Skin of body (tissue), 2 donors: ENCODE measurements around the gene HS3ST3B1. TPM values are rescaled to one million over a fixed set of nuclear protein-coding genes. Genes with fewer than 3 reads are reported as not detected.

Experiments
- DNase-seq: peaks from one replicate; lab custom pipeline; 2025; lab: John Stamatoyannopoulos, UW
- total RNA-seq: library from RNA; depleted of rRNA; stranded (reverse); fragments of >200 nt; gene quantifications from one replicate; pipeline ENCODE4 v1.2.3, GENCODE V29; 2014

HS3ST3B1 gene
- 5.3 TPM for total RNA-seq

DNA sequence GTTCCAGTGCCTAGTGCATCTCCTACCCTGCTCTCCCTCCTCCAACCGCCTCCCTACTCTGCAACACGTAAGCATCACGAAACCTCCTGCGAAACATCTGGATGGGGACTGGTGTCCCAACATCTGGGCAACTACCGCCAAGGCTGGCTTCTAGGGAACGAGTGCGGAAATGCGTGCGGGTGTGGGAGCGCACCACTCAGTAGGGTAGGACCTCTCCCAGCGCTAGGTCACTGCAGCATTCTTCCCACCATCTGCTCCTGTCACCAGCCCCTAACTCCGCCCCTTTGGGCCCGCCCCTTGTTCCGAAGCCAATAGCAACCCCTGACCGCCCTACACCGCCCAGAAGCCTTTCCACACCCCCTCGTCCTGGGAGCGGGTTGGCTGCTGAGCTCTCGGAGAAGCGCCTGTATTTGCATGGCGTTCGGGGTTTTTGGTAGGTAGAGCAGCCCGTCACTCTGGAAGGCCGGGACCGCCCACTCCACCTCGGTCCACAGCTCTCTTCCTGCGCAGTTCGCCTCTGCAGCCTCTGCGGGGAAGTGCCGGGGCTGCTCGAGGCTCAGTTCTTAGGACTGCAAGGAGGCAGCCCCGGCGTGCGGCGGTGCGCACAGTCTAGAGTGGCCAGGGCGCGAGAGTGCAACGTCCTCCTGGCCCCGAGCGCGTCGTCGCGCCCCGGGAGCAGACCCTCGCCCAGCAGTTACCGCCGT lies at the start of gene HS3ST3B1:
Gene HS3ST3B1, plus strand, starts transcription at position 507 of the 704 bp plus-strand sequence. CDS start 438 bp downstream, outside the sequence.
- peak; percentile 99 for DNase-seq

DNA sequence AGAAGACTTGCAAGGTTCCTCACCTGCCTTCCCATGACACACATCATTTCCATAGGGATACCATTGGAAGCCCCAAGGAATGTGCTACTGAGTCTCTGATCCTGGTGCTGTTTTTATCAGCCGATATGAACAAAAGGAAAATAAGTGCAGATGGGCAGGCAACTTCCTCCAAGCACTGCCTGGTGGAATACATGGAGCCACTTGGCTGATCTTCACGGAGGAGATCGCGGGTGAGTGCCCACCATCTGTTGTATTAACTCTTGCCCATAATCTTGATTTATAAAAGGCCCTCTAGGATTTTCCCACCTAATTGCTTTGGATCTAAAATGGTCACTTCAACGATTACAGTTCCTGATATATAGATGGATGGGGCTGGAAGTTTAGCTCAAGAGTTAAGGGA lies 39.5 kb upstream of the HS3ST3B1 start:
- DNase-seq: no peak

DNA sequence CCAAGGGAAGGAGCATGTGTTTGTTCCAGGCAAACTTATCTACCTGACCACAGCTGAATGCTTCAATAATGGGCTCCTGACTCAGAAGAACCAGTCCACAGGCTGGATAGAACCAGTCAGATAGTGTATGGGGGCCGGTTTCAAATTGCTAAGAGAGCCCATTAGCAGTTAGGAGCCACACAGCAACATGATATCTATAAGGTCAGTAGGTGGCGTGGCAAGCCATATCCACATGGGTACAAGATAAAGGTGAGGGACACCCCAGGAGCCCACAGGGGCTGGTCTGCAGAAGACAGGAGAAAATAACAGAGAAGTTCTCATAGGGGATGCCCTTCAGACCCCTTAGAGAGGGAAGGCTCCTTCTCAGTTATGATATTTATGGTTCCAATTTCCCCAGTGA lies 32.6 kb upstream of the HS3ST3B1 start:
- no peak for DNase-seq

DNA sequence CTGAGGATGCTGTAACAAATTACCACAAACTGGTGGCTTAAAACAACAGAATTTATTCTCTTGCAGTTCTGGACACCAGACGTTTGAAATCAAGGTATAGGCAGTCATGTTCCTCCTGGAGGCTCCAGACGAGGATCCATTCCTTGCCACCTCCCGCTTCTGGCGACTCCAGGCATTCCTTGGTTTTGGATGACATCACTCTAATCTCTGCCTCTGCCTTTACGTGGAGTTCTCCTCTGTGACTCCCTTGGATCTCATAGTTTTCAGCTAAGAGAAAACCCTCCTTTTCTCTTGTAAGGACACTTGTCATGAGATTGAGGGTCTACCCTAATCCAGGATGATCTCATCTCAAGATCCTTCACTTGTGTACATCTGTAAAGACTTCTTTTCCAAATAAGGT lies 31.4 kb upstream of the HS3ST3B1 start:
- no peak for DNase-seq

DNA sequence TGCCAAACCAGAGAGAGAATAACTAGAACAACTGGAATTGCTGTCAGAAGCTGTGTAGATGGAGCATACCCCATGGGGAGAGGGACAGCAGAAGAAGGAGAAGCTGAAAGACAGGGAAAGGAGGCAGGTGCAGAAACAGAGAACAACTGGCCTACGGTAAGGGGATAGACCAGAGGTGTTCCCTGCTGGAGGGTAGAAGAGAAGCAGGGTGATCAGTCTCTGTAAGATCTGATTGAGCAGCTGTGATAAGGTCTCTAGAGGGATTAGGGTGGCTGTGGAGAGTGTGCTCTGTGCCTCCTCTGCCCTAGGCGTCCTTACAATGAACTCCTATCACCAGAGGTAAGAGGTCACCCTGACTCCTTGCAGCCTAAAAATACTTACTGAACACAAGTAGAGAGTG lies 30.4 kb upstream of the HS3ST3B1 start:
- no peak for DNase-seq

DNA sequence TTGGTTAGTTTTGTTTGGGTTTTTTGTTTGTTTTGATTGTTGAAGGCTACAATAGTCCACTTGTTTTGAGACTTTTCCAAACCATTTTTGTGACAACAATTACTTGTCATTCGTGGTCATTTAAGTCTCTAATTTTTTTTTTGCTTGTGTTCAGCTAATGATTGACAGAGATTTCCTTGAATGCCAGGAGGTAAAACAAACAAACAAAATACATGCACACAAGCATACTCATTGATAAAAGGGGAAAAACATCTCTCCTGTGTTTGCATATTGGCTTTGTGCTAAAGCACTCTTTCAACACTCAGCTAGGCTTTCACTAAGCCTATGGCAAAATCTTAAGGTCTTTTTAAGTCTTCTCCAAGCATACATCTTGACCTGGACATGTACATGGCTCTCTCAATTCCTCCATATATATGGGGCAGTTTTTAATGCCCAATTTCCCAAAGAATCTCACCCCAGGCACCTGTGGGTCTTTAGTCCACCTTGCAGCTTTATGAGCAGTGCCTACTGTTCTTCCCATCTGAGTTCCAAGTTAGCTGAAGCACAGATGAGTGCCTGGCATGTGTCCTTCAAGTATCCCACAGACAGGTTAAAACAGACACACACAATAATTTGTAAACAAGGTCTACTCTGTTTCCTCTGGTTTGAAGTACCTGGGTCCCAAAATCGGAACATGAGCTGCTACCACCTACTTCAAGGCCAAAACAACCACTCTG lies 24.2 kb upstream of the HS3ST3B1 start:
- no peak for DNase-seq

DNA sequence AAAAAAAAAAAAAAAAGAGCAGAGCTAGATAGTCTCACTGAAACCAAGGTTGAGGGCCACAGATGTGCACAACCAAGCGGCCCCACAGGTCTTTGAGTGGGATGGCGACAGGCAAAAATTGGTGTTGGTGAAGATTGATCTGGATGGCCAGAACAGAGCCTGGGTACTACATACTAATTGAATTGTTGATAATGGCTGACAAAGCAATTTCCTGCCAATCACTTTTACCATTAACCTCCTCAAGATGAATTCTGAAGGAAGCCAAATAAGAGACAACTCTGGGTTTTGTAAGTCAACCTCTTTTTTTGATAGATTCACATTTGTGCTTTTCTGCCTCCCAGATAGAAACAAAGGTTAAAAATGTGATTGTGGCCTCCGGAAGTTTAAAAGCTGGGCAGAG lies 19.4 kb upstream of the HS3ST3B1 start:
- no peak for DNase-seq

DNA sequence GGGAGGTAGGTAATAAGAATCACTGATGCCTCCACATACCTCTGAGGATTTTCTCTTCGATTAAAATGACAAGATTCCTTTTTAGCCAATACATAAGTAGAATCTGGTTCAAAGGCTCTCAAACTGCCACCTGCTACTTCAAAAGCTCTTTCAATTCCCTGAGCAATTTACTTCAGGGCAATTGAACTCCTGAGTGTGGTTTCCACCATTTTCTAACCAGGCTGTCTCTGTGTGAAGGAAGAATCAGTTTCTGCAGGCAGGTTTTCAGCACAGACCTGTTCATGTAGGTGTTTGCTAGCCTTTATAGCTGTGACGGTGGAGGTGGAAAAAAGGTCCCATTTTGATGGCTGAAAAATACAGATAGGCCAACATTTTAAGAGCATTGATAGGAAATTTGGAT lies 18.2 kb upstream of the HS3ST3B1 start:
- DNase-seq: no peak

DNA sequence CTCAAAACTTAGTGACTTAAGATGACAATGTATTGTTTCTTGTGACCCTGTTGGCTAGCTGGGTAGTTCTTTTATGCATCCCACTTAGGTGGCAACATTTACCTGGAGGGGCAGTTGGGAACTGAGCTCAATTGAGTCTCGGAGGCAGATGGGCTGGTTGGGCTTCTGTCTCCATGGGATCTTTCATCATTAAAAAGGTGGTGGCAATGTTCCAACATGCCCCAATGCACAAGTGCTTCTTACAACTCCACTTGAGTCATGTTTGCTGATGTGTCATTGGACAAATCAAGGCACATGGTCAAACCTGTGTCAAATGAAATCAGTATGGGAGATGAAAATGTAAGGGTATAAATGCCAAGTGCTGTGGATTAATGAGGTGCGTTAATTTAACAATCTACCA lies 11.7 kb upstream of the HS3ST3B1 start:
- DNase-seq: no peak

DNA sequence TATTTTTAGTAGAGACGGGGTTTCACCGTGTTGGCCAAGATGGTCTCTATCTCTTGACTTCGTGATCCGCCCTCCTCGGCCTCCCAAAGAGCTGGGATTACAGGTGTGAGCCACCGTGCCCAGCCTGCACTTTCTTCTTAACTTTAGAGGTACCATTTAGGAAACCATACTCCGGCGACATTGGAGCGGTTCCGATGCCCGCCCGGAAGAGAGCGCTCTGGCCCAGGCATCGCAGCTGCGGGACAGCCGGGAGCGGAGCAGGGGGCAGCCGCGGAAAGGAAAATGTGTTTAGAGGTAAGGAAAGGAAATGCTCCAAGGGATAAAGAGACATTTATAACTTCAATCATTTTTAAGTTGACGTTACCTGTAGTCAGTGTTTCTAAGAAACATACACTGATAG lies 6.0 kb upstream of the HS3ST3B1 start:
- no peak for DNase-seq

DNA sequence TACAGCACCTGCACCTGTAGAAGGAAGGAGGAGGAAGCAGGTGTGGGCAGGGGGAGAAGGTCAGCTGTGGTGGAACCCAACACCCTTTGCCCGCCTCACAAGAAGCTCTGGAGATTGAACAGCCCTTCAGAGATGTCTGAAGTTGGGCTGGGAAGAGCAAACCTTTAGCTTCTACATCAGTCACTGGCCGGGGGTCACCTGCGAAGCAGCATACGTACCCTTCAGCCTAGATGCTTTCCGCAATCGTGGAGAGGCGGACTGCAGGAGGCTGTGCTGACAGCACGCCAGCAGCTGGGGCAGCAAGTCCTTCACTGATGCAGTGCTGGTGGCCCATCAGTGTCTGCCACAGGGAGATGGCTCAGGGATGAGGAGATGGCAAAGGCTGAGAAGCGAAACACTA lies 5.2 kb upstream of the HS3ST3B1 start:
- DNase-seq: no peak

DNA sequence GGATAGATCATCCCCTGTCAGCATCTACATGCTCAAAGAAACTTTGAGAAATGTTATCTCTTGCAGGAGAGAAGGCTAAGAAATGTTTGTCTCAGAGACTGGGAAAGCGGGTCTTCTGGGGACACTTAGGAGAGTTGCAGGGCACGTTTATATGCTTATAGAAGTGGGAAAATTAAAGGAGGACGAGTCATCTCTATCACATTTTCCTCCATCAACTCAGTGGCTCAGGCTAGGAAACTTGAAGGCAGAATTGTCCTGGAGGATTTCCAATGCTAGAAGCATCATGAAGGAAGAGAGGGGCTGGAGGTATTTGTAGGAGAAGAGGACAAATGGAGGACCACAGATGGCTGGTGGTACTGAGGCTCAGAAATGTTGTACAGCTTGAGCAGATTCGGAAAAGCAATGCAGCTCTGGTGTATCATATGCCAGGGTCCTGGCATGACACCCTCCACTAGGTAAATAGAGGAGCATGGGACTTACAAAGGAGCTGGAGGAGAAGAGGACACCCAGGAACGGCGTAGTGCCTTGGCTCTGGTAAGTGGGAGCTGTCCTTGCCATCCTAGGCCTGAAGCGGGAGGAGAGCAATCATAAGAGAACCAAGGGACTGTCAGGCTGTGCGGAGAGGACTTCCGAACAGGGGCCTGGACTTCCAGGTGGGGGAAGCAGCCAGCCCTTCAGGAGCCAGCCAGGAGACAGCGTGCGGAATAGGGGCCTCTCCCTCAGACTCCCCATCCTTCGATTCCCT lies 4.5 kb upstream of the HS3ST3B1 start:
- DNase-seq: no peak

DNA sequence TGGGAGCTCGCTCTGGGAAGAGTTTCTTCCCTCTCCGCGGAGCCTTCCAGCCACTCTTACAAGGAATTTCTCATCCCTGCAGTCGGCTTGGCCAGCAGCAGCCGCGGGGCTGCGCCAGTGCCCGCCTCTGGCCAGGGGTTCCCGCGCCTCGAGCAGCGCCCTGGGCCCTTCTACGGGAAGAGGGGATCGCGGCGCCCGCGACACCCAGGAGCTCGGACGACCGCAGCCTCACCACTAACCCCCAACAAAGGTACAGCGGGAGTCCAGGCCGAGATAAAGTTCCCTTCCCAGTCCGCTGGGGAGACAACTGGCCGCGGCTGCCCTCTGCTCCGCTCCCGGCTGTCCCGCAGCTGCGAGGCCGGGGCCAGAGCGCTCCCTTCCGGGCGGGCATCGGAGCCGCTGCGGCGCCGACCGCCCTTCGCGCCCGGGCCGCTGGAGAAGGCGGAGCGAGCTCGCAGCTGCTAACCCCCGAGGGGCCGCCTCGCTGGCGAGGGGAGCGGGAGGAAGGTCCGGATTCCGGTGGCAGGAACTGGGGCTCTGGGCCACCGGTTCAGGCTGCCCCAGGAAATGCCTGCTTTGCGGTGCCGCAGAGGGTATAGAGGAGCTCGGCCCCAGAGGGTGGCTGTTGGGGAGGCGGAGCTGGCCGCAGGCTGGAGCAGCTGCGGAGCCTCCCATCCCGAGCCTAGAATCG lies 3.6 kb upstream of the HS3ST3B1 start:
- DNase-seq: no peak

DNA sequence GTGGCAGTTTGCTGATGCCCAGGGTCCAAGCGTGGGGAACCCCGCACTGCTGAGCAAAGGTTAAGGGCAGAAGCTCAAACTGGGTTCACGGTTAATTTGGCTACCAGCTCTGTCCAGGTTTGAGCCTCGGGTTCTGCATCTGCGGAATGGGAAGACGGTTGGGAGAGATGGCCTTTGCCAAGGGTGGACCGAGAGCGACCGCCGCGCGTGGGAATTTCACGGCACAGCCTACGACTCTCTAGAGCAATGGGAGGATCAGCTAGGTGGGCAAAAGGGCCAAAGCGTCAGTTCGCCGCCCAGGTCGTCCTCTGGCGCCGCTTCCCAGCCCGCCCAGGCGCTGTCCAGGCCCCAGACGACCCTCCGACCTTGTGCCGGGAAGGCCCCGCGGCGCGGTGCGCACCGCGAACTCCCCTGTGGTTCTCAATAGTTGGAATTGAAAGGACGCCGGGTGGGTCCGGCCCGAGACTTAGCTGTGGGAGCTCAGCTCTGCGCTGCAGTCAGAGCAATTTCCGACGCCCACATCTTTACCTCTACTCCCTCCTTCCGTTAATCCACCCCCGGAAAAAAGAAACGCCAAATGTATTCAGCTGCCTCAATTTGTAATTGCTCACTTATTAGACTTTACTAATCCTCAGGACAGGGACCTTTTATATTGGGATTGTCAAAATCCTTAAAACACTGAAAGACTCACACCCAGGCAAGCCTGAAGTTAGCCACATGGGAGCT lies 2.5 kb upstream of the HS3ST3B1 start:
- DNase-seq: no peak

DNA sequence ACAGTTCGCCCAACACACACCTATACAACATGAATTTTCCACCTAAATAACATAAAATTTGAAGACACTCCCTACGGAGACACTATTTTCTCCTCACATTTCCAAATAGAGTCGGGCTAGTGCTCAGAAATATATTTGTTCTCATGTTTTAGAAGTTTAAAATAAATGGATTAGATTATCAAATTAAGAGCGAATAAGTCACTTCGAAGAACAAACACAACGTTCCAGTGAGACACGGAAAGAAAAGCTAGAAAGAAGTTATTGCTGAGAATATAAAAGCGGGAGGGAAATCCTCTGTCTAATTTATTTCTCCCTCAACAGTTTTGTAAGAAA lies 2.0 kb upstream of the HS3ST3B1 start:
- DNase-seq: no peak

DNA sequence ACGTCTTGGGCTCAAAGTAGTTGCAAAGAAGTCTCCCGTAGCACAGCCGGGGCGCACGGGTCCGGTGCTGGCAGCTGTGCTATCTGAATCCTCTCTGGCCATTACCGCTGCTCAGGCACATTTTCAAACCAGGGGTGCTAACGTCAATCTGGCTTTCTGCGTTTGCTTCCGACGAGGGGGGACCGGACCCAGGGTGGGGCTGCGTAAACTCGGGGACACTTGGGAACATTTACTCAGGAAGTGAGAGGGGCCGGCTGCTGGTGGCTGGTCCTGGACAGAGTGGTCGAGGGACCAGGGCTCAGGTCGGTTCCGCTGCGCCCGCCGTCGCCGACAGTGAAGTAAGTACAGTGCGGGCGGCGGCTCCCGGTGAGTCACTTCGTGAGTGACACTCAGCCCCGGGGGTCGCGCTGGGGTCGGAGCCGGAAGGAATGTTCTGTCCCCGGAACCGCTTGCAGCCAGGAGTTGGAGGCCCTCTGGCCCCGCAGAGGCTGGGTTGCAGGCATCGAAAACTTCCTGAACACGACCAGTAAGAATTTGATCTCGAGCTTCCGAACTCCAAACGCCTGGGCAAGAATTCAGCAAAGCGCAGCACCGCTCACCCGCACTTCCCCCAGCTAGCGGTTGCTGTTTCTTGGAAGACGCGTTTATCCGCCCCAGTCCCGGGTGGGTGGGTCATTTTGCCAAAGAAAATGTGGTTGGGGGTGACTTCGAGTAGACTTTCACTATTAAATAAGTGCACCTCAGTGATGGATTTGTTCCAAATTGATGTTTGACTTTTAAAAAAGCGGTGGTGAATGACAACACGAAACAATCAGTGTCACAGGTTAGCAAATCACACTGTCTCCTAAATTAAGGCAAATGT lies 1.4 kb upstream of the HS3ST3B1 start:
- no peak for DNase-seq

DNA sequence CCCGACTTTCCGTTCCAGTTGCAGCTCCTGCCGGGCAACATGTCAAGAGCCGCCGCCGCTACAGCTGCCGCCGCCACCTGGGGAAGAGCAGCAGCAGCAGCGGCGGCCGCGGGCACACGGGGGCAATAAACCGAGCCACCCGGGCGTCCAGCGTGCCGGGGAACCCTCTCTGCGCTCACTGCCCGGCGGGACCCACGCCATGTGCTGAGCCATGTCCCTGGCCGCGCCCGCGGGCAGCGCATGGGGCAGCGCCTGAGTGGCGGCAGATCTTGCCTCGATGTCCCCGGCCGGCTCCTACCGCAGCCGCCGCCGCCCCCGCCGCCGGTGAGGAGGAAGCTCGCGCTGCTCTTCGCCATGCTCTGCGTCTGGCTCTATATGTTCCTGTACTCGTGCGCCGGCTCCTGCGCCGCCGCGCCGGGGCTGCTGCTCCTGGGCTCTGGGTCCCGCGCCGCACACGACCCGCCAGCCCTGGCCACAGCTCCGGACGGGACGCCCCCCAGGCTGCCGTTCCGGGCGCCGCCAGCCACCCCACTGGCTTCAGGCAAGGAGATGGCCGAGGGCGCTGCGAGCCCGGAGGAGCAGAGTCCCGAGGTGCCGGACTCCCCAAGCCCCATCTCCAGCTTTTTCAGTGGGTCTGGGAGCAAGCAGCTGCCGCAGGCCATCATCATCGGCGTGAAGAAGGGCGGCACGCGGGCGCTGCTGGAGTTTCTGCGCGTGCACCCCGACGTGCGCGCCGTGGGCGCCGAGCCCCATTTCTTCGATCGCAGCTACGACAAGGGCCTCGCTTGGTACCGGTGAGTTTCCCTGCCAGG lies 604 bp downstream of the HS3ST3B1 start:
- no peak for DNase-seq

DNA sequence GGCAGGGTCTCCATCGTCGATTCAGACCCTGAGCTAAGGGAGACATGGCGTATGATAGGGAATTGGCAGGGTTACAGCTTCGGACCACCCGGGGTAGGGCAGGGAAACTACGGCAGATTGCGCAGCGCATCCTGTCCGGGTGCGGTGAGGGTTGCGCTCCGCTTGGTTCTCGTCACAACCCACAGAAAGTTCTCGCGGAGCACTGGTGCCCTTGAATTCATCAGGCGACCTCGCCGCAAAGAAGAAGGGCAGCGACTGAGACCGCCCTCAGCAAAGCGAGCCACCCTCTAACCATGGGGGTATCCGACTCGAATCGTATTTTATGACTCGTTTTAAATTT lies 1.2 kb downstream of the HS3ST3B1 start:
- peak; percentile 12 for DNase-seq

DNA sequence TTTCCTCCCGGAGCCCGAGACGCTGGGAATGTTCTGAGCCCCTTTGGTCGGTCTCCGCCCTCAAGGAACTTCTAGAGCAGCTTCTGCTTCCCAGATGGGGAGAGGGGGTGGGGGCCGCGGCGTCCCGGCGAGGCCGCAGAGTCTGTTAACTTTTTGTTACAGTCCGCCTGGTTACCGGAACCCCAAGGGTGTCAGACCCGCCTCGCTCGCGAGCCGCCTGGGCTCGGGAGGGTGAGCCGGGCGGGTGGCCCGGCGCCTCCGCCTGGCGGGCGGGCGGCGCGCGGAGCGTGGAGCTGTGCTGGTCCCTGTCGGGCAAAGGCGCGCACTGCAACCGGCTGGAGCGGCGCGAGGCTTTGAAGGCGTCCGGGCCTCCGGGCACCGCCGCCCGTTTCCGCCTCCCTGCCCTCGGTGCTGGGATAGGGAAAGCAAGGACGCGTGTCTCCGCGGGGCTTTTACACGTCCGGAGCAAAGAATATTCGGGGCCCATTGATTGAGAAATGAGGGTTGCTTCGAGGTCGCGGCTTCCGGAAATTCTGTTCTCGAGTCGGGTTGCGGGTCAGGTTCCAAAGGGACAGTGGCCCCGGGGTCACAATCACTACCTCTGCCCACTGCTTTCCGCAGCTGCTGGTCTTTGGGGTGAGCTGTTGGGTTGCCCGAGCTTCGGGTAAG lies 1.7 kb downstream of the HS3ST3B1 start:
- peak; percentile 65 for DNase-seq
